ENCODE measurements around the gene BABAM2.
"Not testable (repeated sequence)": the region's sequence is repeated elsewhere in the genome, so short reads cannot be mapped to it uniquely, and the experiment has no call there.

DNA sequence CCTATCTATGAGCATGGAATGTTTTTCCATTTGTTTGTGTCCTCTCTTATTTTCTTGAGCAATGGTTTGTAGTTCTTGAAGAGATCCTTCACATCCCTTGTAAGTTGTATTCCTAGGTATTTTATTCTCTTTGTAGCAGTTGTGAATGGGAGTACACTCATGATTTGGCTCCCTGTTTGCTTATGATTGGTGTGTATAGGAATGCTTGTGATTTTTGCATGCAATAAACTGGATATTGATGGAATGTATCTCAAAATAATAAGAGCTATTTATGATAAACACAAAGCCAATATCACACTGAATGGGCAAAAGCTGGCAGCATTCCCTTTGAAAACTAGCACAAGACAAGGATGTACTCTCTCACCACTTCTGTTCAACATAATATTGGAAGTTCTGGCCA, 223.2 kb downstream of the BABAM2 start:
- not testable (repeated sequence) for TF ChIP-seq TAF1 (conservative IDR thresholded peaks at IDR 0.05); RAD21 (IDR thresholded peaks at IDR 0.05); MAX (IDR thresholded peaks at IDR 0.05); YY1 (IDR thresholded peaks at IDR 0.05); GABPA (IDR thresholded peaks at IDR 0.05 in 1 of 2, conservative IDR thresholded peaks at IDR 0.05 in 1 of 2); ATF3 (IDR thresholded peaks at IDR 0.05); EGR1 (IDR thresholded peaks at IDR 0.05; ENCODE audit: low read depth in 2 of 2); JUND (IDR thresholded peaks at IDR 0.05)
- TF ChIP-seq, protein P1, sequence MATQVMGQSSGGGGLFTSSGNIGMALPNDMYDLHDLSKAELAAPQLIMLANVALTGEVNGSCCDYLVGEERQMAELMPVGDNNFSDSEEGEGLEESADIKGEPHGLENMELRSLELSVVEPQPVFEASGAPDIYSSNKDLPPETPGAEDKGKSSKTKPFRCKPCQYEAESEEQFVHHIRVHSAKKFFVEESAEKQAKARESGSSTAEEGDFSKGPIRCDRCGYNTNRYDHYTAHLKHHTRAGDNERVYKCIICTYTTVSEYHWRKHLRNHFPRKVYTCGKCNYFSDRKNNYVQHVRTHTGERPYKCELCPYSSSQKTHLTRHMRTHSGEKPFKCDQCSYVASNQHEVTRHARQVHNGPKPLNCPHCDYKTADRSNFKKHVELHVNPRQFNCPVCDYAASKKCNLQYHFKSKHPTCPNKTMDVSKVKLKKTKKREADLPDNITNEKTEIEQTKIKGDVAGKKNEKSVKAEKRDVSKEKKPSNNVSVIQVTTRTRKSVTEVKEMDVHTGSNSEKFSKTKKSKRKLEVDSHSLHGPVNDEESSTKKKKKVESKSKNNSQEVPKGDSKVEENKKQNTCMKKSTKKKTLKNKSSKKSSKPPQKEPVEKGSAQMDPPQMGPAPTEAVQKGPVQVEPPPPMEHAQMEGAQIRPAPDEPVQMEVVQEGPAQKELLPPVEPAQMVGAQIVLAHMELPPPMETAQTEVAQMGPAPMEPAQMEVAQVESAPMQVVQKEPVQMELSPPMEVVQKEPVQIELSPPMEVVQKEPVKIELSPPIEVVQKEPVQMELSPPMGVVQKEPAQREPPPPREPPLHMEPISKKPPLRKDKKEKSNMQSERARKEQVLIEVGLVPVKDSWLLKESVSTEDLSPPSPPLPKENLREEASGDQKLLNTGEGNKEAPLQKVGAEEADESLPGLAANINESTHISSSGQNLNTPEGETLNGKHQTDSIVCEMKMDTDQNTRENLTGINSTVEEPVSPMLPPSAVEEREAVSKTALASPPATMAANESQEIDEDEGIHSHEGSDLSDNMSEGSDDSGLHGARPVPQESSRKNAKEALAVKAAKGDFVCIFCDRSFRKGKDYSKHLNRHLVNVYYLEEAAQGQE (IDR thresholded peaks at IDR 0.05): not testable (repeated sequence)
- TF ChIP-seq, protein P2, sequence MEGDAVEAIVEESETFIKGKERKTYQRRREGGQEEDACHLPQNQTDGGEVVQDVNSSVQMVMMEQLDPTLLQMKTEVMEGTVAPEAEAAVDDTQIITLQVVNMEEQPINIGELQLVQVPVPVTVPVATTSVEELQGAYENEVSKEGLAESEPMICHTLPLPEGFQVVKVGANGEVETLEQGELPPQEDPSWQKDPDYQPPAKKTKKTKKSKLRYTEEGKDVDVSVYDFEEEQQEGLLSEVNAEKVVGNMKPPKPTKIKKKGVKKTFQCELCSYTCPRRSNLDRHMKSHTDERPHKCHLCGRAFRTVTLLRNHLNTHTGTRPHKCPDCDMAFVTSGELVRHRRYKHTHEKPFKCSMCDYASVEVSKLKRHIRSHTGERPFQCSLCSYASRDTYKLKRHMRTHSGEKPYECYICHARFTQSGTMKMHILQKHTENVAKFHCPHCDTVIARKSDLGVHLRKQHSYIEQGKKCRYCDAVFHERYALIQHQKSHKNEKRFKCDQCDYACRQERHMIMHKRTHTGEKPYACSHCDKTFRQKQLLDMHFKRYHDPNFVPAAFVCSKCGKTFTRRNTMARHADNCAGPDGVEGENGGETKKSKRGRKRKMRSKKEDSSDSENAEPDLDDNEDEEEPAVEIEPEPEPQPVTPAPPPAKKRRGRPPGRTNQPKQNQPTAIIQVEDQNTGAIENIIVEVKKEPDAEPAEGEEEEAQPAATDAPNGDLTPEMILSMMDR (IDR thresholded peaks at IDR 0.05; ENCODE audit: low read depth, low read length, missing input control): not testable (repeated sequence)
- TF ChIP-seq, protein P3, sequence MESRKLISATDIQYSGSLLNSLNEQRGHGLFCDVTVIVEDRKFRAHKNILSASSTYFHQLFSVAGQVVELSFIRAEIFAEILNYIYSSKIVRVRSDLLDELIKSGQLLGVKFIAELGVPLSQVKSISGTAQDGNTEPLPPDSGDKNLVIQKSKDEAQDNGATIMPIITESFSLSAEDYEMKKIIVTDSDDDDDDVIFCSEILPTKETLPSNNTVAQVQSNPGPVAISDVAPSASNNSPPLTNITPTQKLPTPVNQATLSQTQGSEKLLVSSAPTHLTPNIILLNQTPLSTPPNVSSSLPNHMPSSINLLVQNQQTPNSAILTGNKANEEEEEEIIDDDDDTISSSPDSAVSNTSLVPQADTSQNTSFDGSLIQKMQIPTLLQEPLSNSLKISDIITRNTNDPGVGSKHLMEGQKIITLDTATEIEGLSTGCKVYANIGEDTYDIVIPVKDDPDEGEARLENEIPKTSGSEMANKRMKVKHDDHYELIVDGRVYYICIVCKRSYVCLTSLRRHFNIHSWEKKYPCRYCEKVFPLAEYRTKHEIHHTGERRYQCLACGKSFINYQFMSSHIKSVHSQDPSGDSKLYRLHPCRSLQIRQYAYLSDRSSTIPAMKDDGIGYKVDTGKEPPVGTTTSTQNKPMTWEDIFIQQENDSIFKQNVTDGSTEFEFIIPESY (IDR thresholded peaks at IDR 0.05): not testable (repeated sequence)

All from liver (tissue), 3 donors.